ENCODE data around the gene SORCS2.

SORCS2 gene

GRCh38 chr4:7382634-7383014 lies 190.3 kb downstream of the SORCS2 start:
- DNase-seq, result no peak

- no peak for DNase-seq
Measured at GRCh38 chr4:7383266-7383665, 190.9 kb downstream of the SORCS2 start.

- DNase-seq, result no peak
Measured at GRCh38 chr4:7384003-7384928, 191.9 kb downstream of the SORCS2 start.

GRCh38 chr4:7384929-7385890 lies 192.9 kb downstream of the SORCS2 start:
- DNase-seq, result no peak

GRCh38 chr4:7387925-7388324 lies 195.6 kb downstream of the SORCS2 start:
- no peak for DNase-seq

- no peak for DNase-seq
Measured at GRCh38 chr4:7388627-7389026, 196.3 kb downstream of the SORCS2 start.

- DNase-seq, result no peak
Measured at GRCh38 chr4:7389101-7389701, 196.9 kb downstream of the SORCS2 start.

- no peak for DNase-seq
Measured at GRCh38 chr4:7389719-7390118, 197.4 kb downstream of the SORCS2 start.

GRCh38 chr4:7390336-7390735 lies 198.0 kb downstream of the SORCS2 start:
- no peak for DNase-seq

GRCh38 chr4:7390906-7391636 lies 198.7 kb downstream of the SORCS2 start:
- no peak for DNase-seq

GRCh38 chr4:7391637-7392437 lies 199.5 kb downstream of the SORCS2 start:
- no peak for DNase-seq

- DNase-seq, result no peak
Measured at GRCh38 chr4:7392438-7393421, 200.4 kb downstream of the SORCS2 start.

- DNase-seq, result no peak
Measured at GRCh38 chr4:7393601-7394575, 201.6 kb downstream of the SORCS2 start.

GRCh38 chr4:7394681-7395451 lies 202.5 kb downstream of the SORCS2 start:
- DNase-seq, result no peak

- no peak for DNase-seq
Measured at GRCh38 chr4:7395645-7396044, 203.3 kb downstream of the SORCS2 start.

GRCh38 chr4:7396186-7396910 lies 204.0 kb downstream of the SORCS2 start:
- DNase-seq, result no peak

Data from activated gamma-delta T cell treated with Interleukin-2 at 50 U/mL for 16 hours (primary cell).